Nephron (organoid): ENCODE results near the gene SLC28A1.

Source experiments
- H3K27ac Mint-ChIP-seq, 3 experiments: 2 replicates each; pipeline ENCODE4 v1.8.0; 2020; ENCODE audit warnings: mixed read lengths in 3 of 3, mild to moderate bottlenecking in 2 of 3, moderate library complexity in 1 of 3
- H3K27me3 Mint-ChIP-seq: 2 replicates; pipeline ENCODE4 v1.8.0; 2021; ENCODE audit warnings: low read depth, mild to moderate bottlenecking, moderate library complexity, mixed read lengths
- H3K36me3 Mint-ChIP-seq: 2 replicates; pipeline ENCODE4 v1.8.0; 2020; ENCODE audit warnings: low read depth, mixed read lengths
- H3K4me1 Mint-ChIP-seq: 2 replicates; pipeline ENCODE4 v1.8.0; 2020; ENCODE audit warnings: mixed read lengths
- H3K4me3 Mint-ChIP-seq, 3 experiments: 2 replicates each; pipeline ENCODE4 v1.8.0; 2020; ENCODE audit warnings: mild to moderate bottlenecking in 3 of 3, mixed read lengths in 3 of 3, moderate library complexity in 2 of 3
- H3K9me3 Mint-ChIP-seq: 2 replicates; pipeline ENCODE4 v1.8.0; 2020; ENCODE audit warnings: mixed read lengths
- TF ChIP-seq, protein P1 (sequence below), 3 experiments: fragments of 200-600 bp; sonication (generic); IDR thresholded peaks; one replicate each; pipeline ENCODE4 v1.5.0; 2021; ENCODE audit warnings: antibody characterized with exemption in 3 of 3; ENCODE audit not compliant: unreplicated experiment in 3 of 3

The SLC28A1 gene

GRCh38 chr15:84858231-84858630 lies 26.2 kb upstream of the SLC28A1 start:
- Mint-ChIP-seq H3K9me3 (no peaks in the 10 kb centered on the region), H3K4me3 (no peak overlapping the region), H3K4me1 (peaks cover 23% of the 10 kb centered on the region), H3K27me3 (peaks cover 5% of the 10 kb centered on the region), H3K36me3 (peaks cover 4% of the 10 kb centered on the region), H3K27ac (no peak overlapping the region)
- TF ChIP-seq, protein P1, sequence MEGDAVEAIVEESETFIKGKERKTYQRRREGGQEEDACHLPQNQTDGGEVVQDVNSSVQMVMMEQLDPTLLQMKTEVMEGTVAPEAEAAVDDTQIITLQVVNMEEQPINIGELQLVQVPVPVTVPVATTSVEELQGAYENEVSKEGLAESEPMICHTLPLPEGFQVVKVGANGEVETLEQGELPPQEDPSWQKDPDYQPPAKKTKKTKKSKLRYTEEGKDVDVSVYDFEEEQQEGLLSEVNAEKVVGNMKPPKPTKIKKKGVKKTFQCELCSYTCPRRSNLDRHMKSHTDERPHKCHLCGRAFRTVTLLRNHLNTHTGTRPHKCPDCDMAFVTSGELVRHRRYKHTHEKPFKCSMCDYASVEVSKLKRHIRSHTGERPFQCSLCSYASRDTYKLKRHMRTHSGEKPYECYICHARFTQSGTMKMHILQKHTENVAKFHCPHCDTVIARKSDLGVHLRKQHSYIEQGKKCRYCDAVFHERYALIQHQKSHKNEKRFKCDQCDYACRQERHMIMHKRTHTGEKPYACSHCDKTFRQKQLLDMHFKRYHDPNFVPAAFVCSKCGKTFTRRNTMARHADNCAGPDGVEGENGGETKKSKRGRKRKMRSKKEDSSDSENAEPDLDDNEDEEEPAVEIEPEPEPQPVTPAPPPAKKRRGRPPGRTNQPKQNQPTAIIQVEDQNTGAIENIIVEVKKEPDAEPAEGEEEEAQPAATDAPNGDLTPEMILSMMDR (IDR thresholded peaks at IDR 0.05; ENCODE audit: unreplicated experiment in 3 of 3): no peak

- no peak overlapping the region for H3K27ac Mint-ChIP-seq
- H3K9me3 Mint-ChIP-seq: no peaks in the 10 kb centered on the region
- H3K4me3 Mint-ChIP-seq: no peak overlapping the region
- peaks cover 26% of the 10 kb centered on the region for H3K4me1 Mint-ChIP-seq
- TF ChIP-seq, protein P1 (IDR thresholded peaks at IDR 0.05; ENCODE audit: unreplicated experiment in 3 of 3): no peak
- peaks cover 4% of the 10 kb centered on the region for H3K36me3 Mint-ChIP-seq
- peaks cover 5% of the 10 kb centered on the region for H3K27me3 Mint-ChIP-seq
Measured at GRCh38 chr15:84859144-84859543, 25.3 kb upstream of the SLC28A1 start.

DNA sequence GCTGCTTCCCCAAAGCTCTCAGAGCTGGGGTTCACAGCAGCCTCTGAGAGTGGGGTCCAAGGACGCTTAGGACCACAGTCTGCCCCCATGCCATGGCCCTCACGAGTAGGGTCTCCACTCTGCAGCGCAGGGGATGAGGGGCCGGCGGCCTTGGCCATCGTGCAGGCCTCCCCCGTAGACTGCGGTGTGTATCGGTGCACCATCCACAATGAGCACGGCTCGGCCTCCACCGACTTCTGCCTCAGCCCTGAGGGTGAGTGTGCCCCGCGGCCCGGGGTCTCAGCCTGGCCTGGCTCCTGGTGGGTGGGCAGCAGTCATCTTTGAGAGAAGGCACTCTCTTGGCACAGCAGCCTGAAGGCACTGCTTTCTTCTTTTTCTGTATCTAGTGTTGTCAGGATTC lies 24.8 kb upstream of the SLC28A1 start:
- TF ChIP-seq, protein P1 (IDR thresholded peaks at IDR 0.05; ENCODE audit: unreplicated experiment in 3 of 3): no peak
- peaks cover 27% of the 10 kb centered on the region for H3K4me1 Mint-ChIP-seq
- no peak overlapping the region for H3K27ac Mint-ChIP-seq
- no peak overlapping the region for H3K4me3 Mint-ChIP-seq
- H3K9me3 Mint-ChIP-seq: no peaks in the 10 kb centered on the region
- H3K36me3 Mint-ChIP-seq: peaks cover 4% of the 10 kb centered on the region
- H3K27me3 Mint-ChIP-seq: peaks cover 5% of the 10 kb centered on the region

GRCh38 chr15:84861781-84862180 lies 22.7 kb upstream of the SLC28A1 start:
- no peaks in the 10 kb centered on the region for H3K9me3 Mint-ChIP-seq
- H3K36me3 Mint-ChIP-seq: no peaks in the 10 kb centered on the region
- TF ChIP-seq, protein P1 (IDR thresholded peaks at IDR 0.05; ENCODE audit: unreplicated experiment in 3 of 3): no peak
- H3K27ac Mint-ChIP-seq: no peak overlapping the region
- H3K4me1 Mint-ChIP-seq: peaks cover 20% of the 10 kb centered on the region
- no peak overlapping the region for H3K4me3 Mint-ChIP-seq
- no peaks in the 10 kb centered on the region for H3K27me3 Mint-ChIP-seq

GRCh38 chr15:84862214-84862975 lies 22.1 kb upstream of the SLC28A1 start:
- Mint-ChIP-seq H3K4me1 (peaks cover 20% of the 10 kb centered on the region), H3K27me3 (no peaks in the 10 kb centered on the region), H3K27ac (no peak overlapping the region), H3K4me3 (no peak overlapping the region), H3K9me3 (no peaks in the 10 kb centered on the region), H3K36me3 (no peaks in the 10 kb centered on the region)
- TF ChIP-seq, protein P1 (IDR thresholded peaks at IDR 0.05; ENCODE audit: unreplicated experiment in 3 of 3): no peak
